ENCODE results near the gene IL1RAP.

IL1RAP gene

GRCh38 chr3:190552969-190553759, 39.3 kb downstream of the IL1RAP start:
- no peaks in the 10 kb centered on the region for H3K4me1 ChIP-seq (ENCODE audit: control insufficient read depth, insufficient read depth, low read length, poor library complexity, severe bottlenecking)
- H3K27me3 ChIP-seq (replicated peaks; ENCODE audit: control insufficient read depth, insufficient read depth, low read length, poor library complexity, severe bottlenecking): no peaks in the 10 kb centered on the region
- no peak overlapping the region for H3K27ac ChIP-seq (ENCODE audit: insufficient read depth, low read length, poor library complexity, severe bottlenecking)
- H3K36me3 ChIP-seq (ENCODE audit: control insufficient read depth, insufficient read depth, low read length): peaks cover 4% of the 10 kb centered on the region
- H3K9me3 ChIP-seq (ENCODE audit: control insufficient read depth, low read length): no peaks in the 10 kb centered on the region
- H3K4me3 ChIP-seq (ENCODE audit: insufficient read depth, low read depth, low read length, poor library complexity, severe bottlenecking): no peak overlapping the region
- DNase-seq: no peak

- Histone ChIP-seq H3K27me3 (replicated peaks; ENCODE audit: control insufficient read depth, insufficient read depth, low read length, poor library complexity, severe bottlenecking) (no peaks in the 10 kb centered on the region), H3K36me3 (ENCODE audit: control insufficient read depth, insufficient read depth, low read length) (peaks cover 4% of the 10 kb centered on the region), H3K27ac (ENCODE audit: insufficient read depth, low read length, poor library complexity, severe bottlenecking) (no peak overlapping the region), H3K4me3 (ENCODE audit: insufficient read depth, low read depth, low read length, poor library complexity, severe bottlenecking) (no peak overlapping the region), H3K4me1 (ENCODE audit: control insufficient read depth, insufficient read depth, low read length, poor library complexity, severe bottlenecking) (no peaks in the 10 kb centered on the region), H3K9me3 (ENCODE audit: control insufficient read depth, low read length) (no peaks in the 10 kb centered on the region)
- DNase-seq: no peak
Measured at GRCh38 chr3:190554197-190554596, 40.3 kb downstream of the IL1RAP start.

GRCh38 chr3:190556351-190556750, 42.5 kb downstream of the IL1RAP start:
- H3K4me1 ChIP-seq (ENCODE audit: control insufficient read depth, insufficient read depth, low read length, poor library complexity, severe bottlenecking): no peaks in the 10 kb centered on the region
- H3K27me3 ChIP-seq (replicated peaks; ENCODE audit: control insufficient read depth, insufficient read depth, low read length, poor library complexity, severe bottlenecking): no peaks in the 10 kb centered on the region
- DNase-seq: no peak
- no peak overlapping the region for H3K4me3 ChIP-seq (ENCODE audit: insufficient read depth, low read depth, low read length, poor library complexity, severe bottlenecking)
- peaks cover 4% of the 10 kb centered on the region for H3K36me3 ChIP-seq (ENCODE audit: control insufficient read depth, insufficient read depth, low read length)
- no peak overlapping the region for H3K27ac ChIP-seq (ENCODE audit: insufficient read depth, low read length, poor library complexity, severe bottlenecking)
- H3K9me3 ChIP-seq (ENCODE audit: control insufficient read depth, low read length): no peaks in the 10 kb centered on the region

GRCh38 chr3:190557296-190557695, 43.4 kb downstream of the IL1RAP start:
- Histone ChIP-seq H3K36me3 (ENCODE audit: control insufficient read depth, insufficient read depth, low read length) (peaks cover 4% of the 10 kb centered on the region), H3K27me3 (replicated peaks; ENCODE audit: control insufficient read depth, insufficient read depth, low read length, poor library complexity, severe bottlenecking) (no peaks in the 10 kb centered on the region), H3K27ac (ENCODE audit: insufficient read depth, low read length, poor library complexity, severe bottlenecking) (no peak overlapping the region), H3K4me1 (ENCODE audit: control insufficient read depth, insufficient read depth, low read length, poor library complexity, severe bottlenecking) (no peaks in the 10 kb centered on the region), H3K4me3 (ENCODE audit: insufficient read depth, low read depth, low read length, poor library complexity, severe bottlenecking) (no peak overlapping the region), H3K9me3 (ENCODE audit: control insufficient read depth, low read length) (no peaks in the 10 kb centered on the region)
- no peak for DNase-seq

- DNase-seq: no peak
- H3K4me1 ChIP-seq (ENCODE audit: control insufficient read depth, insufficient read depth, low read length, poor library complexity, severe bottlenecking): no peaks in the 10 kb centered on the region
- no peaks in the 10 kb centered on the region for H3K9me3 ChIP-seq (ENCODE audit: control insufficient read depth, low read length)
- H3K36me3 ChIP-seq (ENCODE audit: control insufficient read depth, insufficient read depth, low read length): peaks cover 4% of the 10 kb centered on the region
- H3K27me3 ChIP-seq (replicated peaks; ENCODE audit: control insufficient read depth, insufficient read depth, low read length, poor library complexity, severe bottlenecking): no peaks in the 10 kb centered on the region
- H3K27ac ChIP-seq (ENCODE audit: insufficient read depth, low read length, poor library complexity, severe bottlenecking): no peak overlapping the region
- no peak overlapping the region for H3K4me3 ChIP-seq (ENCODE audit: insufficient read depth, low read depth, low read length, poor library complexity, severe bottlenecking)
Measured at GRCh38 chr3:190558316-190558715, 44.4 kb downstream of the IL1RAP start.

- Histone ChIP-seq H3K27ac (ENCODE audit: insufficient read depth, low read length, poor library complexity, severe bottlenecking) (no peak overlapping the region), H3K4me1 (ENCODE audit: control insufficient read depth, insufficient read depth, low read length, poor library complexity, severe bottlenecking) (no peaks in the 10 kb centered on the region), H3K36me3 (ENCODE audit: control insufficient read depth, insufficient read depth, low read length) (peaks cover 4% of the 10 kb centered on the region)
Measured at GRCh38 chr3:190558796-190559195, 44.9 kb downstream of the IL1RAP start.

GRCh38 chr3:190560013-190560895, 46.4 kb downstream of the IL1RAP start:
- Histone ChIP-seq H3K36me3 (ENCODE audit: control insufficient read depth, insufficient read depth, low read length) (peaks cover 4% of the 10 kb centered on the region), H3K4me1 (ENCODE audit: control insufficient read depth, insufficient read depth, low read length, poor library complexity, severe bottlenecking) (no peaks in the 10 kb centered on the region), H3K27ac (ENCODE audit: insufficient read depth, low read length, poor library complexity, severe bottlenecking) (no peak overlapping the region), H3K27me3 (replicated peaks; ENCODE audit: control insufficient read depth, insufficient read depth, low read length, poor library complexity, severe bottlenecking) (no peaks in the 10 kb centered on the region), H3K9me3 (ENCODE audit: control insufficient read depth, low read length) (no peaks in the 10 kb centered on the region), H3K4me3 (ENCODE audit: insufficient read depth, low read depth, low read length, poor library complexity, severe bottlenecking) (no peak overlapping the region)
- no peak for DNase-seq

More at GRCh38 chr3:190558796-190559195, 44.9 kb downstream of the IL1RAP start:
- H3K4me3 ChIP-seq (ENCODE audit: insufficient read depth, low read depth, low read length, poor library complexity, severe bottlenecking): no peak overlapping the region
- H3K9me3 ChIP-seq (ENCODE audit: control insufficient read depth, low read length): no peaks in the 10 kb centered on the region
- no peaks in the 10 kb centered on the region for H3K27me3 ChIP-seq (replicated peaks; ENCODE audit: control insufficient read depth, insufficient read depth, low read length, poor library complexity, severe bottlenecking)
- DNase-seq: no peak

- Histone ChIP-seq H3K36me3 (ENCODE audit: control insufficient read depth, insufficient read depth, low read length) (no peaks in the 10 kb centered on the region), H3K4me1 (ENCODE audit: control insufficient read depth, insufficient read depth, low read length, poor library complexity, severe bottlenecking) (no peaks in the 10 kb centered on the region), H3K4me3 (ENCODE audit: insufficient read depth, low read depth, low read length, poor library complexity, severe bottlenecking) (no peak overlapping the region), H3K9me3 (ENCODE audit: control insufficient read depth, low read length) (no peaks in the 10 kb centered on the region), H3K27me3 (replicated peaks; ENCODE audit: control insufficient read depth, insufficient read depth, low read length, poor library complexity, severe bottlenecking) (no peaks in the 10 kb centered on the region), H3K27ac (ENCODE audit: insufficient read depth, low read length, poor library complexity, severe bottlenecking) (no peak overlapping the region)
- DNase-seq: no peak
Measured at GRCh38 chr3:190562866-190563510, 49.1 kb downstream of the IL1RAP start.

- H3K36me3 ChIP-seq (ENCODE audit: control insufficient read depth, insufficient read depth, low read length): no peaks in the 10 kb centered on the region
- DNase-seq: no peak
- H3K4me1 ChIP-seq (ENCODE audit: control insufficient read depth, insufficient read depth, low read length, poor library complexity, severe bottlenecking): no peaks in the 10 kb centered on the region
- H3K4me3 ChIP-seq (ENCODE audit: insufficient read depth, low read depth, low read length, poor library complexity, severe bottlenecking): no peak overlapping the region
- no peaks in the 10 kb centered on the region for H3K27me3 ChIP-seq (replicated peaks; ENCODE audit: control insufficient read depth, insufficient read depth, low read length, poor library complexity, severe bottlenecking)
- no peak overlapping the region for H3K27ac ChIP-seq (ENCODE audit: insufficient read depth, low read length, poor library complexity, severe bottlenecking)
- H3K9me3 ChIP-seq (ENCODE audit: control insufficient read depth, low read length): no peaks in the 10 kb centered on the region
Measured at GRCh38 chr3:190564175-190564574, 50.3 kb downstream of the IL1RAP start.

Data from effector memory CD4-positive, alpha-beta T cell (primary cell).